ENCODE measurements around the gene GTF2IRD1. TPM values are rescaled to one million over a fixed set of nuclear protein-coding genes. Genes with fewer than 3 reads are reported as not detected.
"Not testable (repeated sequence)": the region's sequence is repeated elsewhere in the genome, so short reads cannot be mapped to it uniquely, and the experiment has no call there.

GTF2IRD1 gene
- total RNA-seq, 1 experiment from 2014 or later: 54.0 TPM

DNA sequence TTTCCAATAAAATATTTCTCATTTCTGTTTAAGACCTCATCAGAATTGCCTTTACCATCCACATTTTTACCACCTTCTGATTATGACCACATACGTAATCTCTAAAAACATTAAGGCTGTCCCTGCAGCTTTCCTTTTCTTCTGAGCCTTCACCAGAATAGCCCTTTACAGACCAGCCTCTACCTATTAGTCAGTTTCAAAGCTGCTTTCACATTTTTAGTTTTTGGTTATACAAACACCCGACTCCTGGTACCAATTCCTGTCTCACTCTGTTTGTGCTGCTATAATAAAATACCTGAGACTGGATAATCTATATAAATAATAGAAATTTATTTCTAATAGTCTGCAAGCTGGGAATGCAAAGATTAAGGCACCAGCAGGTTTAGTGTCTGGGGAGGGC is 15.4 kb upstream of the GTF2IRD1 start:
- TF ChIP-seq SIN3A (IDR thresholded peaks at IDR 0.05; ENCODE audit: borderline replicate concordance, insufficient read depth, low read depth, low read length) (no peak), POLR2AphosphoS5 (IDR thresholded peaks at IDR 0.05; ENCODE audit: low read depth, low read length) (no peak), REST (IDR thresholded peaks at IDR 0.05; ENCODE audit: insufficient read depth in 1 of 2, low read depth in 2 of 2, low read length in 1 of 2) (no peak), TCF7L2 (IDR thresholded peaks at IDR 0.05; ENCODE audit: low read depth, low read length) (no peak), CTCF (IDR thresholded peaks at IDR 0.05) (no peak)
- intact Hi-C loops (cut with micrococcal nuclease; ENCODE audit: unreplicated experiment): no loop called here
- BruUV-seq (replicated peaks): no TSS peak
- no peaks in the 10 kb centered on the region for H3K36me3 ChIP-seq (ENCODE audit: control insufficient read depth, insufficient read depth, low read length)
- H3K27ac ChIP-seq (ENCODE audit: low read length): no peak overlapping the region
- CTCF ChIA-PET: no interaction called here
- H3K27me3 ChIP-seq (ENCODE audit: control insufficient read depth, insufficient read depth, low read length): no peaks in the 10 kb centered on the region
- no peaks in the 10 kb centered on the region for H3K4me1 ChIP-seq (ENCODE audit: control insufficient read depth, insufficient read depth, low read length)
- ATAC-seq (no peak), DNase-seq (ENCODE audit: low read depth, low spot score) (no peak)
- H3K4me3 ChIP-seq (ENCODE audit: low read depth in 2 of 2, low read length in 2 of 2): no peak overlapping the region
- peaks cover 7% of the 10 kb centered on the region; the same call in 1 of the 2 replicates for H3K9me3 ChIP-seq (ENCODE audit: control insufficient read depth, insufficient read depth, low read depth, low read length)
- POLR2A ChIA-PET: no interaction called here
- in situ Hi-C loops (cut with HindIII; ENCODE audit: low pct_unique_long_range_greater_than_20kb, low sequenced_read_pairs): no loop called here

GRCh38 chr7:74439541-74439940 is 14.2 kb upstream of the GTF2IRD1 start:
- Histone ChIP-seq H3K4me1 (ENCODE audit: control insufficient read depth, insufficient read depth, low read length) (no peaks in the 10 kb centered on the region), H3K27ac (ENCODE audit: low read length) (no peak overlapping the region), H3K4me3 (ENCODE audit: low read depth in 2 of 2, low read length in 2 of 2) (no peak overlapping the region), H3K36me3 (ENCODE audit: control insufficient read depth, insufficient read depth, low read length) (no peaks in the 10 kb centered on the region), H3K27me3 (ENCODE audit: control insufficient read depth, insufficient read depth, low read length) (no peaks in the 10 kb centered on the region), H3K9me3 (ENCODE audit: control insufficient read depth, insufficient read depth, low read depth, low read length) (peaks cover 7% of the 10 kb centered on the region; the same call in 1 of the 2 replicates)
- in situ Hi-C loops (cut with HindIII; ENCODE audit: low pct_unique_long_range_greater_than_20kb, low sequenced_read_pairs): no loop called here
- no TSS peak for BruUV-seq (replicated peaks)
- ChIA-PET CTCF (interaction anchor here (0.6 kb wide), 1 partner anchor 372 kb away, joined by 5 read pairs; no protein-coding TSS in a partner anchor), POLR2A (no interaction called here)
- DNase-seq (ENCODE audit: low read depth, low spot score) (no peak), ATAC-seq (no peak)
- TF ChIP-seq REST (IDR thresholded peaks at IDR 0.05; ENCODE audit: insufficient read depth in 1 of 2, low read depth in 2 of 2, low read length in 1 of 2) (no peak), TCF7L2 (IDR thresholded peaks at IDR 0.05; ENCODE audit: low read depth, low read length) (no peak), POLR2AphosphoS5 (IDR thresholded peaks at IDR 0.05; ENCODE audit: low read depth, low read length) (no peak), SIN3A (IDR thresholded peaks at IDR 0.05; ENCODE audit: borderline replicate concordance, insufficient read depth, low read depth, low read length) (no peak), CTCF (IDR thresholded peaks at IDR 0.05) (no peak)
- intact Hi-C loops (cut with micrococcal nuclease; ENCODE audit: unreplicated experiment): no loop called here

DNA sequence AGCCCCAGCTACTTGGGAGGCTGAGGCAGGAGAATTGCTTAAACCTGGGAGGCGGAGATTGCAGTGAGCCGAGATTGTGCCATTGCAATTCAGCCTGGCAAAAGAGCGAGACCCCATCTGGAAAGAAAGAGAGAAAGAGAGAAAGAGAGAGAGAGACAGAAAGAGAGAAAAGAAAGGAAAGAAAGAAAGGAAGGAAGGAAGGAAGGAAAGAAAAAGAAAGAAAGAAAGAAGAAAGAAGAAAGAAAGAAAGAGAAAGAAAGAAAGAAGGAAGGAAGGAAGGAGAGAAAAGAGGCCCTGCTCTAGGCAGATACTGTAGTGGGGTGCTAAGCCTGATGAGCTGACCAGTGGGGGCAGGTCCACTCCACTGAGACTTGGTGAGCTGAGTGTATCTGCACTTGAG is 13.6 kb upstream of the GTF2IRD1 start:
- CTCF ChIA-PET: interaction anchor here (0.6 kb wide), 1 partner anchor 373 kb away, joined by 5 read pairs; no protein-coding TSS in a partner anchor
- not testable (repeated sequence) for ATAC-seq; BruUV-seq (replicated peaks)

More for the DNA sequence above, 13.6 kb upstream of the GTF2IRD1 start:
- POLR2A ChIA-PET; H3K36me3 ChIP-seq (ENCODE audit: control insufficient read depth, insufficient read depth, low read length); H3K9me3 ChIP-seq (ENCODE audit: control insufficient read depth, insufficient read depth, low read depth, low read length); DNase-seq (ENCODE audit: low read depth, low spot score); H3K27me3 ChIP-seq (ENCODE audit: control insufficient read depth, insufficient read depth, low read length); H3K4me1 ChIP-seq (ENCODE audit: control insufficient read depth, insufficient read depth, low read length); H3K27ac ChIP-seq (ENCODE audit: low read length); intact Hi-C loops (cut with micrococcal nuclease; ENCODE audit: unreplicated experiment); H3K4me3 ChIP-seq (ENCODE audit: low read depth in 2 of 2, low read length in 2 of 2); in situ Hi-C loops (cut with HindIII; ENCODE audit: low pct_unique_long_range_greater_than_20kb, low sequenced_read_pairs): not testable (repeated sequence)
